NCI-H510A treated with DMSO at 0.1 percent for 48 hours (cell line): ENCODE measurements around the gene METTL13.
A peak's percentile ranks its signal among the peaks of the same experiment; 100 is the strongest.
"Not testable (repeated sequence)": the region's sequence is repeated elsewhere in the genome, so short reads cannot be mapped to it uniquely, and the experiment has no call there.

ENCODE experiments used
- DNase-seq: peaks from one replicate; lab custom pipeline; 2025; lab: John Stamatoyannopoulos, UW

Gene METTL13

GRCh38 chr1:171769171-171769570 lies 12.3 kb upstream of the METTL13 start:
- DNase-seq, result no peak

GRCh38 chr1:171769754-171770153 lies 11.7 kb upstream of the METTL13 start:
- DNase-seq, result no peak

GRCh38 chr1:171772312-171772711 lies 9.1 kb upstream of the METTL13 start:
- no peak for DNase-seq

- DNase-seq, result peak; percentile 53
Measured at GRCh38 chr1:171780583-171781175, 781 bp upstream of the METTL13 start.

GRCh38 chr1:171783816-171784530 lies 2.5 kb downstream of the METTL13 start:
- DNase-seq, result no peak

- no peak for DNase-seq
Measured at GRCh38 chr1:171784784-171785183, 3.3 kb downstream of the METTL13 start.

GRCh38 chr1:171785766-171786165 lies 4.3 kb downstream of the METTL13 start:
- DNase-seq, result no peak

GRCh38 chr1:171786534-171786933 lies 5.1 kb downstream of the METTL13 start:
- no peak for DNase-seq

GRCh38 chr1:171787686-171788480 lies 6.4 kb downstream of the METTL13 start:
- DNase-seq, result no peak

- no peak for DNase-seq
Measured at GRCh38 chr1:171788696-171789095, 7.2 kb downstream of the METTL13 start.

GRCh38 chr1:171790318-171790717 lies 8.9 kb downstream of the METTL13 start:
- no peak for DNase-seq

GRCh38 chr1:171792656-171793369 lies 11.4 kb downstream of the METTL13 start:
- DNase-seq, result no peak

- DNase-seq, result no peak
Measured at GRCh38 chr1:171793636-171794035, 12.2 kb downstream of the METTL13 start.

- no peak for DNase-seq
Measured at GRCh38 chr1:171794085-171794484, 12.6 kb downstream of the METTL13 start.

- no peak for DNase-seq
Measured at GRCh38 chr1:171796592-171796991, 15.1 kb downstream of the METTL13 start.

GRCh38 chr1:171798311-171798710 lies 16.9 kb downstream of the METTL13 start:
- DNase-seq, result no peak

GRCh38 chr1:171798765-171799164 lies 17.3 kb downstream of the METTL13 start:
- no peak for DNase-seq

GRCh38 chr1:171799166-171799565 lies 17.7 kb downstream of the METTL13 start:
- no peak for DNase-seq

- DNase-seq, result not testable (repeated sequence)
Measured at GRCh38 chr1:171799698-171800097, 18.2 kb downstream of the METTL13 start.

- no peak for DNase-seq
Measured at GRCh38 chr1:171800342-171800741, 18.9 kb downstream of the METTL13 start.

- no peak for DNase-seq
Measured at GRCh38 chr1:171800851-171801250, 19.4 kb downstream of the METTL13 start.

GRCh38 chr1:171801487-171801891 lies 20.0 kb downstream of the METTL13 start:
- DNase-seq, result peak; percentile 48
